Gastroesophageal sphincter (tissue), 3 donors: ENCODE results near the gene TMEM176B.

Experiments used
- CTCF ChIP-seq, 4 experiments: fragments of 200-600 bp in 2 of 4; fragments of 450-650 bp in 2 of 4; sonication (generic) in 1 of 4; IDR thresholded peaks; one replicate each; pipeline ENCODE4 v1.5.1; 2017 to 2019; ENCODE audit warnings: antibody characterized with exemption in 4 of 4, mild to moderate bottlenecking in 2 of 4, moderate library complexity in 2 of 4
- EP300 ChIP-seq: sonication (generic); formaldehyde crosslinking; IDR thresholded peaks from one replicate; pipeline ENCODE4 v1.6.1; 2017; ENCODE audit warnings: antibody characterized with exemption, mild to moderate bottlenecking
- POLR2A ChIP-seq, 2 donors: fragments of 450-650 bp; IDR thresholded peaks; one replicate each; pipeline ENCODE4 v1.6.1; 2017; ENCODE audit warnings: antibody characterized with exemption in 2 of 2, mild to moderate bottlenecking in 2 of 2, moderate library complexity in 1 of 2

- TF ChIP-seq CTCF (IDR thresholded peaks at IDR 0.05) (no peak), POLR2A (IDR thresholded peaks at IDR 0.05) (no peak), EP300 (no peak)
Observed at GRCh38 chr7:150838965-150839650, 38.9 kb upstream of the TMEM176B start.
